K562 (cell line): ENCODE data around the gene DPH5. TPM values are rescaled to one million over a fixed set of nuclear protein-coding genes. Genes with fewer than 3 reads are reported as not detected.
A peak's percentile ranks its signal among the peaks of the same experiment; 100 is the strongest.

Experiments used
- ATAC-seq: fragments of 200-7000 bp; cut with Tn5 transposase; 3 replicates; pipeline ENCODE4 v1.9.1; 2020; ENCODE audit warnings: moderate library complexity
- BruUV-seq: library from RNA; stranded (reverse); fragments of 400-500 nt; replicated peaks from 2 replicates; lab custom pipeline; 2021; lab: Mats Ljungman, UMichigan
- CTCF ChIA-PET: fragments of 300-600 bp; formaldehyde crosslinking; extraction: SDS; loops from one replicate; lab custom pipeline; 2021; ENCODE audit warnings: low intra/inter-chr PET ratio; lab: Yijun Ruan, JAX
- POLR2A ChIA-PET: fragments of 300-600, 350-650 bp; sonication (Branson Sonifier 250); formaldehyde crosslinking; extraction: SDS; loops from one replicate; lab custom pipeline; 2021; ENCODE audit warnings: antibody characterized with exemption, inconsistent platforms; lab: Yijun Ruan, JAX
- DNase-seq, 4 experiments: peaks; one replicate each; pipeline versions ENCODE4 v3.0.0 to v3.0.0-alpha.2; 2011 to 2018; ENCODE audit warnings: low spot score in 3 of 4, mixed read lengths in 3 of 4; ENCODE audit errors: extremely low read depth in 1 of 4
- FAIRE-seq: peaks from 2 replicates; lab custom pipeline; 2011; peaks lifted over from hg19 to GRCh38; lab: Jason Lieb, UNC
- H2AFZ ChIP-seq: 2 replicates; pipeline ENCODE4 v1.6.0; 2011; ENCODE audit warnings: low read depth, low read length, control low read depth, inconsistent platforms
- H3K27ac ChIP-seq: fragments of 200-600 bp; 3 replicates; pipeline ENCODE4 v1.8.0; 2011; ENCODE audit warnings: low read depth, mild to moderate bottlenecking, control low read depth, inconsistent platforms, low read length, moderate library complexity, mixed read lengths; ENCODE audit errors: extremely low read depth
- H3K27me3 ChIP-seq, 2 experiments: fragments of 300-600 bp in 1 of 2; 2 replicates in 1 of 2; 3 replicates in 1 of 2; pipeline versions ENCODE4 v1.6.0 to v1.8.0; 2011; ENCODE audit warnings: inconsistent platforms in 2 of 2, low read length in 2 of 2, mild to moderate bottlenecking in 1 of 2, mixed read lengths in 1 of 2, moderate library complexity in 1 of 2; ENCODE audit not compliant: control insufficient read depth in 2 of 2, insufficient read depth in 2 of 2
- H3K36me3 ChIP-seq: fragments of 300-600 bp; 3 replicates; pipeline ENCODE4 v1.8.0; 2011; ENCODE audit warnings: mild to moderate bottlenecking, low read length, inconsistent platforms; ENCODE audit not compliant: control insufficient read depth, insufficient read depth
- H3K4me1 ChIP-seq, 2 experiments: fragments of 200-600 bp in 1 of 2; replicated peaks in 1 of 2; 2 replicates in 1 of 2; 3 replicates in 1 of 2; pipeline versions ENCODE4 v1.5.1 to v1.8.0; 2011; ENCODE audit warnings: inconsistent platforms in 2 of 2, low read length in 2 of 2, mild to moderate bottlenecking in 1 of 2, mixed read lengths in 1 of 2, moderate library complexity in 1 of 2; ENCODE audit not compliant: control insufficient read depth in 2 of 2, insufficient read depth in 2 of 2
- H3K4me2 ChIP-seq: 2 replicates; pipeline ENCODE4 v1.6.1; 2011; ENCODE audit warnings: low read length, control low read depth, inconsistent platforms, mixed read lengths; ENCODE audit not compliant: insufficient read depth
- H3K4me3 ChIP-seq: fragments of 200-600 bp; sonication (generic), shearing (Covaris generic); 2 replicates; pipeline ENCODE4 v1.5.1; 2016; ENCODE audit warnings: control low read depth, inconsistent platforms
- H3K79me2 ChIP-seq: fragments of 200-600 bp; 3 replicates; pipeline ENCODE4 v1.8.0; 2011; ENCODE audit warnings: low read length, inconsistent platforms; ENCODE audit not compliant: control insufficient read depth, insufficient read depth
- H3K9ac ChIP-seq, 2 experiments: 2 replicates each; pipeline versions ENCODE4 v1.6.0 to v1.6.1; 2011; ENCODE audit warnings: low read depth in 2 of 2, low read length in 2 of 2, control low read depth in 1 of 2, inconsistent platforms in 1 of 2, mild to moderate bottlenecking in 1 of 2, mixed read lengths in 1 of 2; ENCODE audit not compliant: insufficient read depth in 1 of 2
- H3K9me1 ChIP-seq: one replicate; pipeline ENCODE4 v1.6.0; 2011; ENCODE audit warnings: inconsistent platforms, mild to moderate bottlenecking, low read length, moderate library complexity; ENCODE audit not compliant: control insufficient read depth, insufficient read depth
- H3K9me3 ChIP-seq: replicated peaks from 2 replicates; pipeline ENCODE4 v1.5.1; 2011; ENCODE audit warnings: low read depth, low read length, inconsistent platforms; ENCODE audit not compliant: control insufficient read depth, insufficient read depth
- H4K20me1 ChIP-seq: replicated peaks from 2 replicates; pipeline ENCODE4 v1.6.1; 2011; ENCODE audit warnings: low read length, inconsistent platforms, mixed read lengths; ENCODE audit not compliant: control insufficient read depth, insufficient read depth
- FOSL1 ChIP-seq: fragments of 200-800 bp; sonication (Bioruptor generic); conservative IDR thresholded peaks from 2 replicates; pipeline ENCODE4 v1.6.1; 2016; ENCODE audit warnings: missing genetic modification characterization, missing compliant biosample characterization
- JUND ChIP-seq, 2 experiments: IDR thresholded peaks; 2 replicates in 1 of 2; 3 replicates in 1 of 2; pipeline ENCODE4 v1.6.1; 2011; ENCODE audit warnings: borderline replicate concordance in 2 of 2, low read depth in 2 of 2, low read length in 2 of 2, improper control_type of control experiment in 1 of 2, missing biosample characterization in 1 of 2, missing genetic modification characterization in 1 of 2, missing genetic modification reagents in 1 of 2
- WGBS: fragments of 100-300 bp; shearing (Covaris generic); methylation state at CpG from one replicate; pipeline ENCODE4 v1.1.6; 2016; ENCODE audit warnings: low coverage, mixed read lengths; ENCODE audit not compliant: insufficient coverage; ENCODE audit errors: missing lambda C conversion rate; 5-methylcytosine and 5-hydroxymethylcytosine counted together
- in situ Hi-C: fragments of 300-500 bp; cut with MboI; formaldehyde crosslinking; loops from 4 replicates; pipeline ENCODE4 v1.15.0; 2018; ENCODE audit warnings: inconsistent platforms, mixed read lengths
- intact Hi-C: fragments of 100-400 bp; cut with micrococcal nuclease; formaldehyde crosslinking; loops from 2 replicates; pipeline ENCODE4 v1.14.2; 2022
- polyA plus RNA-seq, 8 experiments: library from polyadenylated mRNA; depleted of rRNA in 4 of 8; stranded (reverse) in 5 of 8; unstranded in 3 of 8; fragments of >200 nt; fragmentation: Nextera tagmentation in 2 of 8; fragmentation: Illumina TruSeq in 1 of 8; extraction: Ambion mirVana in 2 of 8; extraction: Trizol in 1 of 8; gene quantifications; 2 replicates each; pipeline versions ENCODE4 v1.2.1 to v1.2.3, GENCODE V29; 2011 to 2014; ENCODE audit warnings: inconsistent platforms in 1 of 8, missing spikeins in 1 of 8
- total RNA-seq, 7 experiments: library from RNA; depleted of rRNA in 6 of 7; stranded (reverse); fragments of >200 nt in 6 of 7; fragmentation: Illumina TruSeq in 2 of 7; extraction: Trizol in 2 of 7; gene quantifications; 2 replicates each; pipeline versions ENCODE4 v1.2.1 to v1.2.3, GENCODE V29; 2011 to 2021; ENCODE audit warnings: low replicate concordance in 1 of 7
- TF ChIP-seq, protein P1 (sequence below): sonication (generic); IDR thresholded peaks from 2 replicates; pipeline ENCODE4 v1.6.1; 2016
- TF ChIP-seq, protein P2 (sequence below): fragments of 450-650 bp; IDR thresholded peaks from 2 replicates; pipeline ENCODE4 v1.7.1; 2018; ENCODE audit warnings: mild to moderate bottlenecking, low read depth; ENCODE audit not compliant: partially characterized antibody
- TF ChIP-seq, protein P3 (sequence below), 2 experiments: fragments of 450-650 bp in 1 of 2; sonication (generic) in 1 of 2; formaldehyde crosslinking in 1 of 2; IDR thresholded peaks in 1 of 2; conservative IDR thresholded peaks in 1 of 2; 2 replicates each; pipeline versions ENCODE4 v1.6.1 to v1.8.1; 2016 to 2023; ENCODE audit warnings: mild to moderate bottlenecking in 2 of 2, moderate library complexity in 2 of 2, inconsistent platforms in 1 of 2, missing genetic modification reagents in 1 of 2

DPH5 gene
- total and polyA plus RNA-seq, 9 of the 15 experiments (the other 6 are each of a cell fraction or from before 2014, with no cell fraction given), result 37.6 to 159 (median 89.7) TPM

DNA sequence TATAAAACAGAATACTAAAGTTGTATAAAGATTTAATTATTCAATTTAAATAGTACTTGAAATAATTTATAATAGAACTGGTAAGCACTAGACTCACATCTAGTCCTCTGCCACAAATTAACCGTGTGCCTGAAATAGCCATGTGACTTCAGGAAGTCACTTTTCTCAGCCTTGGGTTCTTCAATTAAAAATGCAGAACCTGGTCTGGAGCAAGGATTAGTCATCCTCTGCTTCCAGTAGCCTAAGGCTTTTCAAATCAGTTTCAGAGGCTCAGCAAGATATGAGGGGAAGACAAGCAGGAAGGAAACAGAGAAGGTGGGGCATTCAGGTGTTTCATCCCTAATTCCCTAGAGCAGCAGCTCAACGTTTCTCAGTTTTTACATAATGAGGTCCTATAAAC lies 23.0 kb downstream of the DPH5 start:
- POLR2A ChIA-PET, result interaction anchor here (0.6 kb wide), 1 partner anchor 17 kb away, joined by 3 read pairs; no protein-coding TSS in a partner anchor
- CTCF ChIA-PET, result no interaction called here
- intact Hi-C loops (no loop called here), in situ Hi-C loops (no loop called here)
- FAIRE-seq (no peak), DNase-seq (peak in 1 of 4 experiments; percentile 20), ATAC-seq (peak; percentile 49; the same call in 2 of the 3 replicates)
- no peak overlapping the region for H3K4me2 ChIP-seq
- H4K20me1 ChIP-seq, result no peaks in the 10 kb centered on the region
- no peaks in the 10 kb centered on the region for H3K27me3 ChIP-seq
- no peak overlapping the region for H3K9ac ChIP-seq
- no peaks in the 10 kb centered on the region for H3K9me1 ChIP-seq
- no peak overlapping the region; the same call in 2 of the 3 replicates for H3K27ac ChIP-seq
- peaks cover 5 to 20% of the 10 kb centered on the region in 2 experiments; a peak in 4 of 5 replicates for H3K4me1 ChIP-seq
- H2AFZ ChIP-seq, result no peak overlapping the region; the same call in 1 of the 2 replicates
- H3K79me2 ChIP-seq, result no peaks in the 10 kb centered on the region
- peak; percentile 70; the same call in 1 of the 2 replicates for TF ChIP-seq JUND (IDR thresholded peaks at IDR 0.05; ENCODE audit: borderline replicate concordance, low read depth, low read length)
- TF ChIP-seq JUND (tag; IDR thresholded peaks at IDR 0.05; ENCODE audit: borderline replicate concordance, low read depth, low read length), result peak; percentile 47; the same call in 1 of the 3 replicates
- TF ChIP-seq, protein P1, sequence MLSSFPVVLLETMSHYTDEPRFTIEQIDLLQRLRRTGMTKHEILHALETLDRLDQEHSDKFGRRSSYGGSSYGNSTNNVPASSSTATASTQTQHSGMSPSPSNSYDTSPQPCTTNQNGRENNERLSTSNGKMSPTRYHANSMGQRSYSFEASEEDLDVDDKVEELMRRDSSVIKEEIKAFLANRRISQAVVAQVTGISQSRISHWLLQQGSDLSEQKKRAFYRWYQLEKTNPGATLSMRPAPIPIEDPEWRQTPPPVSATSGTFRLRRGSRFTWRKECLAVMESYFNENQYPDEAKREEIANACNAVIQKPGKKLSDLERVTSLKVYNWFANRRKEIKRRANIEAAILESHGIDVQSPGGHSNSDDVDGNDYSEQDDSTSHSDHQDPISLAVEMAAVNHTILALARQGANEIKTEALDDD, result peak; percentile 68
- TF ChIP-seq, protein P2, sequence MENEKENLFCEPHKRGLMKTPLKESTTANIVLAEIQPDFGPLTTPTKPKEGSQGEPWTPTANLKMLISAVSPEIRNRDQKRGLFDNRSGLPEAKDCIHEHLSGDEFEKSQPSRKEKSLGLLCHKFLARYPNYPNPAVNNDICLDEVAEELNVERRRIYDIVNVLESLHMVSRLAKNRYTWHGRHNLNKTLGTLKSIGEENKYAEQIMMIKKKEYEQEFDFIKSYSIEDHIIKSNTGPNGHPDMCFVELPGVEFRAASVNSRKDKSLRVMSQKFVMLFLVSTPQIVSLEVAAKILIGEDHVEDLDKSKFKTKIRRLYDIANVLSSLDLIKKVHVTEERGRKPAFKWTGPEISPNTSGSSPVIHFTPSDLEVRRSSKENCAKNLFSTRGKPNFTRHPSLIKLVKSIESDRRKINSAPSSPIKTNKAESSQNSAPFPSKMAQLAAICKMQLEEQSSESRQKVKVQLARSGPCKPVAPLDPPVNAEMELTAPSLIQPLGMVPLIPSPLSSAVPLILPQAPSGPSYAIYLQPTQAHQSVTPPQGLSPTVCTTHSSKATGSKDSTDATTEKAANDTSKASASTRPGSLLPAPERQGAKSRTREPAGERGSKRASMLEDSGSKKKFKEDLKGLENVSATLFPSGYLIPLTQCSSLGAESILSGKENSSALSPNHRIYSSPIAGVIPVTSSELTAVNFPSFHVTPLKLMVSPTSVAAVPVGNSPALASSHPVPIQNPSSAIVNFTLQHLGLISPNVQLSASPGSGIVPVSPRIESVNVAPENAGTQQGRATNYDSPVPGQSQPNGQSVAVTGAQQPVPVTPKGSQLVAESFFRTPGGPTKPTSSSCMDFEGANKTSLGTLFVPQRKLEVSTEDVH, result no peak
- peak; percentile 72 for TF ChIP-seq FOSL1 (tag)
- TF ChIP-seq, protein P3, sequence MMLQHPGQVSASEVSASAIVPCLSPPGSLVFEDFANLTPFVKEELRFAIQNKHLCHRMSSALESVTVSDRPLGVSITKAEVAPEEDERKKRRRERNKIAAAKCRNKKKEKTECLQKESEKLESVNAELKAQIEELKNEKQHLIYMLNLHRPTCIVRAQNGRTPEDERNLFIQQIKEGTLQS (IDR thresholded peaks at IDR 0.05), result peak; percentile 53; the same call in 1 of the 2 replicates
- TF ChIP-seq, protein P3 (CRISPR knock-in tag; conservative IDR thresholded peaks at IDR 0.05), result no peak
- H3K4me3 ChIP-seq, result no peak overlapping the region
- peaks cover 77% of the 10 kb centered on the region for H3K36me3 ChIP-seq
- 26% methylated on average over 2 of the region's 2 CpGs for WGBS
- H3K9me3 ChIP-seq, result no peaks in the 10 kb centered on the region
- BruUV-seq, result no TSS peak
